Measurements from ENCODE around the gene PIRT. TPM values are rescaled to one million over a fixed set of nuclear protein-coding genes. Genes with fewer than 3 reads are reported as not detected.

PIRT gene
- not detected for total RNA-seq
- polyA plus RNA-seq (ENCODE audit: insufficient read length in 6 of 6), result under 1 TPM; 0.04 to 0.22 (median 0.05) TPM
- long read RNA-seq, donor 1, result 0 reads
- long read RNA-seq, donor 2, result 0 reads
- long read RNA-seq, donor 3, result 0 reads
- long read RNA-seq, donor 4, result 0 reads
- long read RNA-seq, donor 5, result 0 reads
- long read RNA-seq, donor 6, result 0 reads
- long read RNA-seq, donor 7, result 0 reads
- long read RNA-seq, donor 8, result 0 reads
- long read RNA-seq, donor 9, result 0 reads
- long read RNA-seq, donor 10, result 0 reads
- long read RNA-seq, donor 11, result 0 reads
- long read RNA-seq, donor 12, result 0 reads

- no peaks in the 10 kb centered on the region for H3K36me3 ChIP-seq
- H3K4me1 ChIP-seq, result no peaks in the 10 kb centered on the region
- no peaks in the 10 kb centered on the region for H3K27me3 ChIP-seq
- H3K4me3 ChIP-seq, result no peak within 1 kb of the TSS
- H3K9me3 ChIP-seq, result no peaks in the 10 kb centered on the region
- no peak for TF ChIP-seq CTCF (IDR thresholded peaks at IDR 0.05)
- intact Hi-C loops (cut with DNase I), result no loop called here
- no peak for ATAC-seq
- no peak for DNase-seq
- no peak within 1 kb of the TSS for H3K27ac ChIP-seq
These were observed at the start of gene PIRT for GRCh38 chr17:10837921-10838320. Gene PIRT, minus strand, starts transcription at chr17:10838087. Its CDS starts 12,442 bp downstream, at chr17:10825645.

- Histone ChIP-seq H3K27ac (no peak overlapping the region), H3K4me1 (no peaks in the 10 kb centered on the region), H3K36me3 (no peaks in the 10 kb centered on the region), H3K27me3 (peaks cover 0 to 22% of the 10 kb centered on the region in 2 donors), H3K9me3 (no peaks in the 10 kb centered on the region), H3K4me3 (no peak overlapping the region)
- no peak for DNase-seq
- TF ChIP-seq CTCF (IDR thresholded peaks at IDR 0.05), result no peak
- no peak for ATAC-seq
- intact Hi-C loops (cut with DNase I), result no loop called here
These were observed 44.1 kb upstream of the PIRT start for GRCh38 chr17:10881959-10882358.

- H3K4me3 ChIP-seq, result no peak overlapping the region
- ATAC-seq (peak; percentile 53), DNase-seq (peak in 2 of 4 donors; percentile 22 to 77)
- no peak for TF ChIP-seq CTCF (IDR thresholded peaks at IDR 0.05)
- no peaks in the 10 kb centered on the region for H3K4me1 ChIP-seq
- H3K27ac ChIP-seq, result no peak overlapping the region
- intact Hi-C loops (cut with DNase I), result loop anchor here in 1 of 2 donors (5.0 kb wide), 1 partner anchor 1058 kb away; no protein-coding TSS in a partner anchor
- H3K9me3 ChIP-seq, result no peaks in the 10 kb centered on the region
- no peaks in the 10 kb centered on the region for H3K36me3 ChIP-seq
- peaks cover 0 to 24% of the 10 kb centered on the region in 2 donors for H3K27me3 ChIP-seq
These were observed 41.4 kb upstream of the PIRT start for GRCh38 chr17:10879190-10879836.

GRCh38 chr17:10875984-10876555 lies 38.2 kb upstream of the PIRT start:
- Histone ChIP-seq H3K27me3 (peaks cover 0 to 24% of the 10 kb centered on the region in 2 donors), H3K4me1 (no peaks in the 10 kb centered on the region), H3K27ac (no peak overlapping the region), H3K36me3 (no peaks in the 10 kb centered on the region), H3K4me3 (no peak overlapping the region), H3K9me3 (no peaks in the 10 kb centered on the region)
- peak; percentile 39 to 68 for TF ChIP-seq CTCF (IDR thresholded peaks at IDR 0.05)
- ATAC-seq, result peak; percentile 86
- intact Hi-C loops (cut with DNase I), result loop anchor here in 1 of 2 donors (5.0 kb wide), 1 partner anchor 1061 kb away; no protein-coding TSS in a partner anchor
- peak in 2 of 4 donors; percentile 8 to 28 for DNase-seq

- peak; percentile 50 for ATAC-seq
- no peak for TF ChIP-seq CTCF (IDR thresholded peaks at IDR 0.05)
- DNase-seq, result peak in 2 of 4 donors; percentile 40 to 58
- Histone ChIP-seq H3K27me3 (peaks cover 0 to 24% of the 10 kb centered on the region in 2 donors), H3K36me3 (no peaks in the 10 kb centered on the region), H3K9me3 (no peaks in the 10 kb centered on the region), H3K4me3 (no peak overlapping the region), H3K4me1 (no peaks in the 10 kb centered on the region), H3K27ac (no peak overlapping the region)
- intact Hi-C loops (cut with DNase I), result loop anchor here in 1 of 2 donors (5.0 kb wide), 1 partner anchor 1062 kb away; no protein-coding TSS in a partner anchor
These were observed 37.6 kb upstream of the PIRT start for GRCh38 chr17:10875430-10875851.
